Inferior parietal cortex (tissue), 1 donor: ENCODE results near the gene ACER2.

Experiments used
- DNase-seq: peaks from one replicate; pipeline ENCODE4 v3.0.0-alpha.2; 2016; ENCODE audit errors: extremely low spot score

ACER2 gene

GRCh38 chr9:19486803-19487202 is 78.0 kb downstream of the ACER2 start:
- DNase-seq, result no peak

- DNase-seq, result peak; percentile 85
Observed at GRCh38 chr9:19488721-19489120, 79.9 kb downstream of the ACER2 start.

GRCh38 chr9:19490269-19490668 is 81.5 kb downstream of the ACER2 start:
- DNase-seq, result no peak

GRCh38 chr9:19490828-19491227 is 82.0 kb downstream of the ACER2 start:
- no peak for DNase-seq

GRCh38 chr9:19492775-19493173 is 84.0 kb downstream of the ACER2 start:
- DNase-seq, result no peak

- DNase-seq, result peak; percentile 92
Observed at GRCh38 chr9:19493174-19493811, 84.5 kb downstream of the ACER2 start.

GRCh38 chr9:19493876-19494275 is 85.1 kb downstream of the ACER2 start:
- no peak for DNase-seq

- DNase-seq, result no peak
Observed at GRCh38 chr9:19495186-19496028, 86.6 kb downstream of the ACER2 start.

- no peak for DNase-seq
Observed at GRCh38 chr9:19496321-19497050, 87.7 kb downstream of the ACER2 start.

GRCh38 chr9:19497276-19497675 is 88.5 kb downstream of the ACER2 start:
- no peak for DNase-seq

- DNase-seq, result no peak
Observed at GRCh38 chr9:19498015-19498414, 89.2 kb downstream of the ACER2 start.
